HepG2 (cell line): ENCODE data around the gene CDR2L. TPM values are rescaled to one million over a fixed set of nuclear protein-coding genes. Genes with fewer than 3 reads are reported as not detected.

Source experiments
- ATAC-seq: fragments of 200-7000 bp; cut with Tn5 transposase; 3 replicates; pipeline ENCODE4 v1.9.1; 2020; ENCODE audit warnings: mild to moderate bottlenecking, moderate library complexity
- BruUV-seq: library from RNA; stranded (reverse); fragments of 400-500 nt; replicated peaks from 2 replicates; lab custom pipeline; 2021; lab: Mats Ljungman, UMichigan
- CTCF ChIA-PET: fragments of 300-600 bp; formaldehyde crosslinking; extraction: SDS; loops from one replicate; lab custom pipeline; 2021; ENCODE audit warnings: low total read pairs, inconsistent platforms, low intra/inter-chr PET ratio; lab: Yijun Ruan, JAX
- POLR2A ChIA-PET: fragments of 350-600 bp; sonication (Branson Sonifier 250); formaldehyde crosslinking; loops from one replicate; lab custom pipeline; 2020; ENCODE audit warnings: antibody characterized with exemption, inconsistent platforms; lab: Yijun Ruan, JAX
- DNase-seq: peaks from one replicate; pipeline ENCODE4 v3.0.0-alpha.2; 2015; ENCODE audit warnings: low spot score
- FAIRE-seq: peaks from 3 replicates; lab custom pipeline; 2011; peaks lifted over from hg19 to GRCh38; lab: Jason Lieb, UNC
- H2AFZ ChIP-seq: one replicate; pipeline ENCODE4 v1.6.1; 2011; ENCODE audit warnings: low read length, inconsistent platforms
- H3K27ac ChIP-seq: fragments of 300-600 bp; 3 replicates; pipeline ENCODE4 v1.8.0; 2011; ENCODE audit warnings: mixed run types, mild to moderate bottlenecking, mixed read lengths, low read length, inconsistent platforms; ENCODE audit not compliant: insufficient read depth; ENCODE audit errors: extremely low read length
- H3K27me3 ChIP-seq, 2 experiments: fragments of 200-600 bp in 1 of 2; 2 replicates in 1 of 2; 3 replicates in 1 of 2; pipeline versions ENCODE4 v1.6.0 to v1.8.0; 2011; ENCODE audit warnings: low read length in 2 of 2, mild to moderate bottlenecking in 2 of 2, moderate library complexity in 2 of 2, inconsistent platforms in 1 of 2; ENCODE audit not compliant: insufficient read depth in 2 of 2, control insufficient read depth in 1 of 2
- H3K36me3 ChIP-seq, 2 experiments: fragments of 200-600 bp in 1 of 2; replicated peaks in 1 of 2; 2 replicates in 1 of 2; 3 replicates in 1 of 2; pipeline versions ENCODE4 v1.5.1 to v1.8.0; 2011; ENCODE audit warnings: low read length in 2 of 2, inconsistent platforms in 1 of 2; ENCODE audit not compliant: insufficient read depth in 2 of 2, control insufficient read depth in 1 of 2
- H3K4me1 ChIP-seq: 2 replicates; pipeline ENCODE4 v1.5.1; 2012; ENCODE audit warnings: low read length, inconsistent platforms; ENCODE audit not compliant: insufficient read depth
- H3K4me2 ChIP-seq: 2 replicates; pipeline ENCODE4 v1.6.0; 2011; ENCODE audit warnings: low read depth, low read length, inconsistent platforms
- H3K4me3 ChIP-seq, 3 experiments: fragments of 200-600 bp in 1 of 3; sonication (generic), shearing (Covaris generic) in 1 of 3; replicated peaks in 1 of 3; 2 replicates each; pipeline ENCODE4 v1.5.1; 2011 to 2016; ENCODE audit warnings: low read length in 3 of 3, inconsistent platforms in 2 of 3, low read depth in 2 of 3, mild to moderate bottlenecking in 2 of 3, control low read depth in 1 of 3, mixed read lengths in 1 of 3; ENCODE audit not compliant: insufficient read depth in 1 of 3
- H3K79me2 ChIP-seq: one replicate; pipeline ENCODE4 v1.6.1; 2011; ENCODE audit warnings: low read length, inconsistent platforms; ENCODE audit not compliant: insufficient read depth
- H3K9ac ChIP-seq: 2 replicates; pipeline ENCODE4 v1.6.0; 2011; ENCODE audit warnings: mild to moderate bottlenecking, low read depth, low read length, inconsistent platforms; ENCODE audit not compliant: insufficient read depth
- H3K9me3 ChIP-seq: 2 replicates; pipeline ENCODE4 v1.5.1; 2012; ENCODE audit warnings: mild to moderate bottlenecking, low read length
- H4K20me1 ChIP-seq: 2 replicates; pipeline ENCODE4 v1.6.0; 2011; ENCODE audit warnings: inconsistent platforms, mild to moderate bottlenecking, low read length, moderate library complexity; ENCODE audit not compliant: insufficient read depth
- ELF3 ChIP-seq: IDR thresholded peaks from 2 replicates; pipeline ENCODE4 v1.6.1; 2016; ENCODE audit warnings: missing genetic modification reagents, missing compliant biosample characterization
- ETV6 ChIP-seq: sonication (generic); formaldehyde crosslinking; conservative IDR thresholded peaks from 2 replicates; pipeline ENCODE4 v1.4.0; 2020; ENCODE audit warnings: missing genetic modification reagents
- MNT ChIP-seq: fragments of 450-650 bp; IDR thresholded peaks from 2 replicates; pipeline ENCODE4 v1.6.1; 2016
- NBN ChIP-seq: fragments of 450-650 bp; conservative IDR thresholded peaks from 2 replicates; pipeline ENCODE4 v1.6.1; 2017
- SIN3A ChIP-seq: IDR thresholded peaks from 2 replicates; pipeline ENCODE4 v1.6.1; 2011; ENCODE audit warnings: low read depth, mild to moderate bottlenecking, control low read depth, low read length, borderline replicate concordance
- USF2 ChIP-seq, 2 experiments: sonication (generic) in 1 of 2; formaldehyde crosslinking in 1 of 2; IDR thresholded peaks; 2 replicates each; pipeline versions ENCODE4 v1.5.1 to v1.6.1; 2011 to 2020; ENCODE audit warnings: borderline replicate concordance in 1 of 2, low read depth in 1 of 2, low read length in 1 of 2, mild to moderate bottlenecking in 1 of 2, missing genetic modification reagents in 1 of 2, moderate library complexity in 1 of 2
- ZBTB46 ChIP-seq: sonication (generic); formaldehyde crosslinking; IDR thresholded peaks from 2 replicates; pipeline ENCODE4 v1.4.0; 2020; ENCODE audit warnings: mild to moderate bottlenecking, missing genetic modification reagents, borderline replicate concordance
- ZFP36L1 ChIP-seq: sonication (generic); formaldehyde crosslinking; IDR thresholded peaks from 2 replicates; pipeline ENCODE4 v1.8.0; 2022; ENCODE audit warnings: mild to moderate bottlenecking, missing genetic modification reagents, moderate library complexity
- ZNF772 ChIP-seq: sonication (generic); formaldehyde crosslinking; IDR thresholded peaks from 2 replicates; pipeline ENCODE4 v1.5.0; 2020; ENCODE audit warnings: mild to moderate bottlenecking, missing genetic modification reagents
- ZNF773 ChIP-seq: sonication (generic); formaldehyde crosslinking; IDR thresholded peaks from 2 replicates; pipeline ENCODE4 v1.4.0; 2020; ENCODE audit warnings: missing genetic modification reagents, borderline replicate concordance
- WGBS: methylation state at CpG from one replicate; pipeline ENCODE4 v1.1.6; 2017; ENCODE audit warnings: low lambda C conversion rate; 5-methylcytosine and 5-hydroxymethylcytosine counted together
- in situ Hi-C: cut with HindIII; loops from 2 replicates; pipeline ENCODE4 v1.10.0; 2017; ENCODE audit warnings: low pct_unique_long_range_greater_than_20kb; ENCODE audit not compliant: extremely low pct_ligation_motif_present
- intact Hi-C: fragments of 100-400 bp; cut with micrococcal nuclease; formaldehyde crosslinking; loops from one replicate; pipeline ENCODE4 v1.10.0; 2022; ENCODE audit not compliant: unreplicated experiment
- polyA plus RNA-seq, 8 experiments: library from polyadenylated mRNA; depleted of rRNA in 3 of 8; stranded (reverse) in 7 of 8; unstranded in 1 of 8; fragments of >200 nt; fragmentation: Illumina TruSeq in 4 of 8; extraction: Trizol in 4 of 8; gene quantifications; 2 replicates each; pipeline versions ENCODE4 v1.2.1 to v1.2.3, GENCODE V29; 2011 to 2016; ENCODE audit warnings: low read depth in 4 of 8, missing spikeins in 1 of 8, mixed read lengths in 1 of 8; ENCODE audit not compliant: insufficient read depth in 1 of 8
- total RNA-seq, 5 experiments: library from RNA; depleted of rRNA; stranded (reverse); fragments of >200 nt; fragmentation: Illumina TruSeq; extraction: Trizol; gene quantifications; 2 replicates each; pipeline ENCODE4 v1.2.3, GENCODE V29; 2016; ENCODE audit warnings: low read depth in 1 of 5

Gene CDR2L
- total and polyA plus RNA-seq, 2 of the 13 experiments (the other 11 are each of a cell fraction or from before 2014, with no cell fraction given): 1.9 to 2.1 TPM

- no peak overlapping the region for H3K4me3 ChIP-seq
- no peaks in the 10 kb centered on the region for H3K79me2 ChIP-seq
- H3K4me2 ChIP-seq: no peak overlapping the region
- no peaks in the 10 kb centered on the region for H3K36me3 ChIP-seq
- intact Hi-C loops (loop anchor here (5.0 kb wide), 1 partner anchor 173 kb away; no protein-coding TSS in a partner anchor), in situ Hi-C loops (loop anchor here (5.0 to 10.0 kb wide), 2 partner anchors 42 to 450 kb away; no protein-coding TSS in a partner anchor)
- H3K27ac ChIP-seq: no peak overlapping the region
- WGBS: 42% methylated on average over 14 of the region's 14 CpGs
- H4K20me1 ChIP-seq: no peaks in the 10 kb centered on the region
- FAIRE-seq (no peak), ATAC-seq (no peak), DNase-seq (no peak)
- H3K27me3 ChIP-seq: peaks cover under 1 to 3% of the 10 kb centered on the region in 2 experiments; a peak in 4 of 5 replicates
- POLR2A ChIA-PET: interaction anchor here (5.2 kb wide), 1 partner anchor 46 kb away, joined by 94 read pairs; the partner anchor contains the start of gene MRPL58
- no peak overlapping the region for H2AFZ ChIP-seq
- no peak for TF ChIP-seq NBN
- 0 out of 2 replicates have a peak, but pooled peaks have one; percentile 2 for TF ChIP-seq USF2 (IDR thresholded peaks at IDR 0.05; ENCODE audit: low read depth, low read length)
- no peak for TF ChIP-seq USF2 (CRISPR knock-in tag; IDR thresholded peaks at IDR 0.05; ENCODE audit: borderline replicate concordance)
- TF ChIP-seq ZBTB46 (CRISPR knock-in tag): no peak
- no peak for TF ChIP-seq ZNF772 (CRISPR knock-in tag)
- no peak for TF ChIP-seq ELF3
- no peak for TF ChIP-seq ZNF773 (CRISPR knock-in tag)
- TF ChIP-seq ETV6 (CRISPR knock-in tag): no peak
- no peak for TF ChIP-seq SIN3A
- TF ChIP-seq ZFP36L1 (CRISPR knock-in tag): no peak
- TF ChIP-seq MNT: peak; percentile 95
- BruUV-seq: no TSS peak
- peaks cover 17% of the 10 kb centered on the region for H3K4me1 ChIP-seq
- CTCF ChIA-PET: no interaction called here
- H3K9me3 ChIP-seq: no peaks in the 10 kb centered on the region
- no peak overlapping the region for H3K9ac ChIP-seq
Measured at GRCh38 chr17:74964988-74965622, 22.3 kb upstream of the CDR2L start.
